ENCODE measurements around the gene EMX2.
"Not testable (repeated sequence)": the region's sequence is repeated elsewhere in the genome, so short reads cannot be mapped to it uniquely, and the experiment has no call there.

Gene EMX2

DNA sequence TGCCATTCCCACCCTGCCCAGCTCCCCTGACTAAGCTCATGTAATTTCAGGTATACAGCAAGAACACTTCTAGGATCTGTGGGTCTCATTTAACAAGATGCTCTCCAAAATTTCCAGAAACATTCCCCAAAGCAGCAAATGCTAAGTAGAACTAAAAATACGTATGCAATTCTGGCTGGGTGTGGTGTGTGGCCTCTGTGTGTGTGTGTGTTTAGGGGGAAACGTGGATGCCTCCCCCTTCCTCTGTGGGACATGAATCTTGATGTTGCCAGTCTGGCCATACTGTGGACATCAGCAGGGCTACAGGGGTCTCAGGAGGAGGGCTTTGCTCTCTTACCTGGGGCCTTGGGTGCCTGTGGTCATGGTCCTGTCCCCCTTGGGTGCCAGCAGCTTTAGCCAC, 18.4 kb downstream of the EMX2 start:
- DNase-seq (ENCODE audit: low read depth), result no peak

- DNase-seq (ENCODE audit: low read depth), result no peak
Measured at GRCh38 chr10:117562220-117562619, 19.7 kb downstream of the EMX2 start.

DNA sequence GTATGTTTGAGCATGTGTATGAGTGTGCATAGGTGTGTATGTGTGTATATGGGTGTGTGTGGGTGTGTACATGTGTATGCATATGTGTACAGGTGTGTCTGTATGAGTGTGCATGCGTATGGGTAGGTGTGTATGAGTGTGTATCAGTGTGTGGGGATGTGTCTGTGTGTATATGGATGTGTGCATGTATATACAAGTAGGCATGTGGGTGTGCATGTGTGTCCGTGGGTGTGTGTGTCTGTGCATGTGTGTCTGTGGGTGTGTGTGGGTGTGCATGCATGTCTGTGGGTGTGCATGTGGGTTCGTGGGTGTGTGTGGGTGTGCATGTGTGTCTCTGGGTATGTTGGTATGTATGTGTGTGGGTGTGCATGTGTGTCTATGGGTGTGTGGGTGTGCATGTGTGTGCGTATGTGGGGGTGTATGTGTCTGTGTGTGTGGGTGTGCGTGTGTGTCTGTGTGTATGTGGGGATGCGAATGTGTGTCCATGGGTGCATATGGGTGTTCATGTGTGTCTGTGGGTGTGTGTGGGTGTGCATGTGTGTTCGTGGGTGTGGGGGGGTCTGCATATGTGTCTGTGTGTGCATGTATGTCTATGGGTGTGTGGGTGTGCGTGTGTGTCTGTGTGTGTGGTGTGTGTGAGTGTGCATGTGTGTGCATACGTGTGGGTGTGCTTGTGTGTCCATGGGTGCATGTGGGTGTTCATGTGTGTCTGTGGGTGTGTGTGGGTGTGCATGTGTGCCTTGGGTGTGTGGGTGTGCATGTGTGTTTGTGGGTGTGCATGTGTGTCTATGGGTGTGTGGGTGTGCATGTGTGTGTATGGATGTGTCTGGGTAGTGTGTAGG, 20.6 kb downstream of the EMX2 start:
- DNase-seq (ENCODE audit: low read depth), result no peak

GRCh38 chr10:117563780-117564179, 21.2 kb downstream of the EMX2 start:
- no peak for DNase-seq (ENCODE audit: low read depth)

DNA sequence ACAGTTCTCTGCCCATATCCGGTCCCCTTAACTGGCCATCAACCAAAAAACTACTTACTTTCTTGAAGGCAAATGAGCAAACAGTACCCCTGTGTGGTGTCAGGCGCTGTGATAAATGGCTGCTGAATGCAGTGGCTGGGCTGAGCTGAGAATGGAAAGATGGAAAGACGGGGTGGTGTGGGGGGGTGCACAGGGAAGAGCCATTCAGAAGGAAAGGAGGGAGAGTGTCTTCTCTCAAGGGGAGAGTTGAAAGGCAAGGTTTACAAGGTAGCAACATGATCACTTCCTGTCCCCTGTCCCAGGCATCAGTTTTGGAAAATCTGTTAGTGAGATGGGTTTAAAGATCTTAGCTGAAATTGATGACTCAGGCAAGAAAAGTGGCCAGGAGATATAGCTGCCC, 22.5 kb downstream of the EMX2 start:
- DNase-seq (ENCODE audit: low read depth), result no peak

DNA sequence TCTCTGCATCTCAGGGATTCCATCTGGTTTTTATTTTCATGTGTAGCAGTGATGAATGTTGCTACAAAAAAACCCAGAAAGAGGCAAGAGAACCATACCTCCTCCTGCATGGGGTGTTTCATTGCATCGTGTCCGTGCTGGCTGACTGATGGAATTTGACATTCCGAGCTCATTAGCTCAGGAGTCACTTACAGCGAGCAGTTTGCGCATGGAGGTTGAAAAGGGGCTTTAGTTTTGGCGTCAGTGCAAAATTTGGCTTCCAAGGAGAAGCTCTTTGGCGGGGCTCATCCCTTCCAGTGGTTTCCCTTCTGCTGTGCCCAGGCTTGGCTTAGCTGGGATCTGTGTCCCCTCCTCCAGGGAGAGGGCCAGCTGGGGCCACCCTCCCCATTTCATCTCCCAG, 25.8 kb downstream of the EMX2 start:
- no peak for DNase-seq (ENCODE audit: low read depth)

DNA sequence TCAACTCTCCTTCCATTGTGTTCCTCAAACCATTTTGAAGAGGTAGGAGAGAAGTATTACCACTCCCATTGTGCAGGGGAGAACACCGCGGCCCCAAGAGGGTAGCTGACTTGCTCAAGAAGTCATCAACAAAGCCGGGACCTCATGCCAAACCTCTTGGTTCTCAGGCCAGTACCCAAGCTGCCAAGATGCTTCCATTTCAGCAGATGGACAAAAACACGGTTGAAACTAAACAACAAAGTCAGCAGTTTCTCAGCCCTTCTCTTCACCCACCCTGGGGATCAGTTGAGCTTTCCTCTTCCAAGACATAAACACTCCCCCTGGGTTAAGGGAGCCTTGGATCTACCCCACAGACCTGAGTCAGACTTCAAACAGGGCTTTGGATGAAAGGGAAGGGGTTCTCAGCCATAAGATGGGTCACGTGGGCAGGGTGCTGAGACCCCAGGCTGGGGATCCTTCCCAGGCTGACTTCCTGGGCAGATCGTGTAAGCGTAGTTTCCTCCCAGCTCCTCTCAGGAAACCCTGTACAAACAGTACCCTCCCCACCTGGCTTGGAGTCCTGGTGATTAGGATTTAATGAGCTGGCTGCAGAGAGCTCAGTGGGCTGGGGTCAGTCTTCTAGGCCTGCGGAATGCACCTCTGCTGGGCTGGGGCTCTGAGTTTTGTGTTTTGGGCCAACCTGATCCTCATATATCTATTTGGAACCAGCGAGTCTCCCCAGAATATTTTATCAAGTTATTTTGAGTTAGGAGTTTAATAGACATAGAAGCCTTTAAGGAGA, 27.3 kb downstream of the EMX2 start:
- no peak for DNase-seq (ENCODE audit: low read depth)

GRCh38 chr10:117570880-117571279, 28.3 kb downstream of the EMX2 start:
- no peak for DNase-seq (ENCODE audit: low read depth)

DNA sequence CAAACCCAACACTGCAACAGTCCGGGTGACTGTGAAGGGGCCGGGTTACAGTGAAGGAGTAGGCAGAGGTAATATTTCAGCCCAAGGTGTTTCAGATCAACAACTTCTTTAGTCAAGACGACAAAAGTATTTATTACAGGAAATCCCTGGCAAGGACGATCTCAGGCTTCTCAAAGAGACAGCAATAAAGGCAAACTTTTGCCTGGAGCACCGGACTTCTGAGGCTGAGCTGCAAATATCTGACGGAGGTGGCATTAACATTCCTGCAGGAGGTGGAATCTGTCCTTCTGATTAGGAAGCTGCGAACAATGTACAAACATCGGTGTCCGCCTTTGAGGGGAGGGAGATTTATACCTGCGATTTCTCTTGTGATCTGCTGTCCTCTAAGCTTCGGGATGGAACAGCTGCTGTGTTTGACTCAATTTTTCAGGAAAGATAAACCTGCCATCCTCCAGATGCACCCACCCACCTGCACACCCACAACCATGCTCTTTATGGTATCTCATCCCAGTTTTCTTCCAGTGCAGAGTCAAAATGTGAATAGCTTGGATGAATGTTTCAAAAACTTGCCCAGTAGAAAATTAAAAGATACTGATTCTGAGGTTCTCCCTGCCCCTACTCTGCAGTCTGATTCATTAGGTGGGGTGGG, 32.1 kb downstream of the EMX2 start:
- no peak for DNase-seq (ENCODE audit: low read depth)

DNA sequence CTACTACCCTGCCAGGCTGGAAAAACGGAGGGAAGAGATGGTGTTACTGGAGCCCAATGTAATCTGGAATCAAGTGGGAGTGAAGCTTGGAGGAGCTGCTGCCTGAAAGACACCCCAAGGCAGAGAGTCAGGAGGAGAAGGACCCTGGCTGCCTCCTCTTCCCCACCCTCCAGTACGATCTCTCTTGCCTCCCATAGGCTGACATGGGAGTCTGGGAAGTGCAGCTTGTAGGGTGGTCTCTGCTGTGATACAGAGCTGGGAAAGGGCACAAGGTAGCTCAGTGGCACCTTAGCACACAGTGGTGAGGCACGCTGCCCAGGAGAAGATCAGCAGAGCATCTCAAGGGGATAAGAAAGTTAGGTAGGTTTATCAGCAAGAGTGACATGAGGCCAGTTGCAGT, 35.9 kb downstream of the EMX2 start:
- no peak for DNase-seq (ENCODE audit: low read depth)

DNA sequence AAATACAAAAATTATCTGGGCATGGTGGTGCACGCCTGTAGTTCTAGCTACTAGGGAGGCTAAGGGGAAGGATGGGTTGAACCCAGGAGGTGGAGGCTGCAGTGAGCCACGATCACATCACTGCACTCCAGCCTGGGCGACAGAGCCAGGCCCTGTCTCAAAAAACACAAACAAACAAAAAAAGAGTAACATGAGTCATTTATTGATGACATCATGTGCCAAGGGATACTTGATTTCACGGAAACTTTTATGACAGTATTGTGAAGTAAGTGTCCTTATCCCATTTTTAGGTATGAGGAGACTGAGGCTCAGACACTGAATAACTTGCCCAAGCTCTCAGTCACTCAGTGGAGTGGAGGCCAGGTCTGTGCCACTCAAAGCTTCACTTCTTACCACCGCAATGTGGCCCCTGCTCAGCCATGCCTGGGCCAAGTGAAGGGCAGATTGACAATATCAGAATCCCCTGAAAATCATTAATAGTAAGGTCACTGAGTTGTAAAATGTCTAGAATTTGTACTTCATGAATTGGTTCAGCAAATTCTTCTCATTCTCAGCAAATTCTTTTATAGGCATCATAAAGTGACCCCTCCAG, 36.5 kb downstream of the EMX2 start:
- DNase-seq (ENCODE audit: low read depth), result no peak

GRCh38 chr10:117581961-117582360, 39.4 kb downstream of the EMX2 start:
- DNase-seq (ENCODE audit: low read depth), result no peak

- not testable (repeated sequence) for DNase-seq (ENCODE audit: low read depth)
Measured at GRCh38 chr10:117584831-117585230, 42.3 kb downstream of the EMX2 start.

DNA sequence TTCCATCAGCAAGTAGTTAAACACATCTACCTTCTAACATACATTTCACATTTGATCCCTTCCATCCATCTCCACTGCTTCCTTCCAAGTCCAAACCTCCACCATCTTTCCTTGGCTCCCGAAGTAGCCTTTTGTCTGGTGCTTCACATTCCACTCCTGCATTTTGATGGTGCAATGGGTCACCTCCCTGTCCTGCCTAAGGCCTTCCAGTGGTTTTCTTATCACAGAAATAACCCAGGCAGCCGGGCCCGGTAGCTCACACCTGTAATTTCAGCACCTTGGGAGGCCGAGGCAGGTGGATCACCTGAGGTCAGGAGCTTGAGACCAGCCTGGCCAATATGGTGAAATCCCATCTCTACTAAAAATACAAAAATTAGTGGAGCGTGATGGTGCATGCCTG, 44.5 kb downstream of the EMX2 start:
- no peak for DNase-seq (ENCODE audit: low read depth)

- DNase-seq (ENCODE audit: low read depth), result no peak
Measured at GRCh38 chr10:117590101-117590875, 47.7 kb downstream of the EMX2 start.

DNA sequence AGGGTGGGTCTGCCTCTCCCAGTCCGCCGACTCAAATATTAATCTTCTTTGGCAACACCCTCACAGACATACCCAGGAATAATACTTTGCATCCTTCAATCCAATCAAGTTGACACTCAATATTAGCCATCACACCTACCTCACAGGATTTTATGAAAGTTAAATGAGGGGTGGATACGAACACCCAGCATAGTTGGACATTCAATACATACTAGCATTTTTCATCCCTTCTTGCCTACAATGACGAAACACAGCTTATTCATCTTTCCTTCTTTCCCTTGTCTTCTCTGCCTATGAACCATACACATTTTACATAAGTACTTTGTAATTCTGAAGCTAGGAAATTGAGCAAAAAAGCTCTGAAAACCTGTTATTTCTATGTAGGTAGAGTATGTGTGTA, 48.5 kb downstream of the EMX2 start:
- DNase-seq (ENCODE audit: low read depth), result no peak

DNA sequence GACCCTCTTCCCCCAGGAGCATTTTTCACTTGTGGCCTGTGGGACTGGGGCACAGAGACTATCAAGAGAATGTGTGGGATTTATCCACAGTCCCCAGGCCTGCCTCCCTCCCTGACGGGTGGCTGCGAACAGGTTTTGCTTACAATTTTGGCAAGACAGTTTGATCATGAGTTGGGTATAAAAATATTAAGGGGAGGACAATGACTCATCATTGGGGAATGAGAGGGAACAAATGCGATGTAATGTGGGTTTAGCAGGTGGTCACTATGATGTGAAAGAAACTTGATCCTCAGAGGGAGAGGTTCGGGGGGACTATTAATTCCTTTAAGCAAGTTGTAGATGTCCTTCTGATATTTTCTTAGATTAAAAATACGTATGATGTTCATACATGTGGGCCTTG, 52.2 kb downstream of the EMX2 start:
- no peak for DNase-seq (ENCODE audit: low read depth)

GRCh38 chr10:117596706-117597105, 54.2 kb downstream of the EMX2 start:
- no peak for DNase-seq (ENCODE audit: low read depth)

- no peak for DNase-seq (ENCODE audit: low read depth)
Measured at GRCh38 chr10:117597216-117597615, 54.7 kb downstream of the EMX2 start.
